ENCODE results near the gene COL5A1.

COL5A1 gene

DNA sequence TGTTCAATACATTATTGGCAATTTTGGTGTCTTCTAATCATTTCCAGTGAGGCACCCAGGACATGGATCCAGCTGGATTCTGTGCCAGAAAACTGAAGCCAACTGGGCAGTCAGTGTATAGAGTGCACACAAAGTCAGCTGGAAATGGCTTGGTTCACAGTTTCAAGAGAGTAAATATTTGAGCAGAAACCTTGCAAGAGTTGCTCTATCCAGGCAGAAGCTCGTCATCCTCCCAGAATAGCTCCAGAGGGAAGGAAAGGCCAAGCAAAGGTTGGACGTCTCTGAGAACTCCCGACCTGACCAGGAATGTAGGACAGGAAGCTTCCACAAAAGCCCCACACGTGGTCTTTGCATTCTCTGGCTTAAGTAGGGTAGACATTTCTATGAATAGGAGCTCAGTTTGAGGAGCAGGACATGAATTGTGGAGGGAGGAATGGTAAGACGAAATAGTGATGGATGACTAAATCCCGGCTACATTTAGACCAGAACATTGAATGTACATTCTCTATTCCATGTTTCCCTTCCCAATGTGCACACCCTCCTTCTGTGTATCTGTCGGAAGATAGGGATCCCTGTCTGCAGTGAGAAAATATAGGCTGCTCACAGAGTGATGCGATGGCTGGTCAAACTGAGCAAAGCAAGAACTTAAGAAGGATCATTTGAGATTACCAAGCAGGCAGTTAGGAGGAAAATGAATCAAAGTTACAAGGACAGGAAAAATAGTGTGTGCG is 166.3 kb downstream of the COL5A1 start:
- TF ChIP-seq ZNF274 (IDR thresholded peaks at IDR 0.05; ENCODE audit: low read depth, low read length), result no peak
- no peak overlapping the region for H3K4me3 ChIP-seq (ENCODE audit: low read length)

DNA sequence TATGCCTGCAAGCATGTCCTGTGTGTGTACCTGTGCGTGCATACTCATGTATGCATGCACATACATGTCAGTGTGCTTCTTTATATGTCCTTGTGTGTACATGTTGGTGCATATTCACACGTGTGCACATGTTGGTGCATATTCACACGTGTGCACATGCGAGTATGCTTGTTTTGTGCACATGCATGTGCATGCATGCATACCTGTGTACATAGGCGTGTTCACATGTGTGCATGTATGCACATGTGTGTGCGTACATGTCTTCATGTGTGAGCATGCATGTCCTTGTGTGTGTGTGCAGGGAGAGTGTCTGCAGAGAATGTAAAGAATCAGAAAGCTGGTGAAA is 166.8 kb downstream of the COL5A1 start:
- H3K4me3 ChIP-seq (ENCODE audit: low read length), result no peak overlapping the region
- no peak for TF ChIP-seq ZNF274 (IDR thresholded peaks at IDR 0.05; ENCODE audit: low read depth, low read length)

DNA sequence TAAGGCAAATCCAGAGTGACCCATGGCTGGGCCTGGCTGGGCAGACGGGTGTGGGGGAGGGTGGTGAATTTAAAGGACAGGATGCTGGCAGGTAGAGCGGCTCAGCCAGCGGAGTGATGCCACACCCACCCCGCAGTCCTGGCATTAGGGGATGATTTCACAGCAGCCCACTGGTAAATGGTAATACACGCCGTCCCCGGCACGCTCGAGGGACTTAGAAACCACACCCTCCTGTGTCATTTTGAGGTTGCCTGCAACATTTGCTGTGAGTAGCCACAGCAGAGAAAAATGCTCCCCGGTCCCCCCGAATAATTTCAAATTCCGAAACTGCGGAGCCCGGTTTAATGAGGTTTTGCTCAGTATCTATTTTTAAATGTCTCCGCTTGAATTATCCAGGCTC is 167.7 kb downstream of the COL5A1 start:
- no peak overlapping the region for H3K4me3 ChIP-seq (ENCODE audit: low read length)
- TF ChIP-seq ZNF274 (IDR thresholded peaks at IDR 0.05; ENCODE audit: low read depth, low read length), result no peak

GRCh38 chr9:134809826-134810225 is 168.2 kb downstream of the COL5A1 start:
- no peak for TF ChIP-seq ZNF274 (IDR thresholded peaks at IDR 0.05; ENCODE audit: low read depth, low read length)
- no peak overlapping the region for H3K4me3 ChIP-seq (ENCODE audit: low read length)

DNA sequence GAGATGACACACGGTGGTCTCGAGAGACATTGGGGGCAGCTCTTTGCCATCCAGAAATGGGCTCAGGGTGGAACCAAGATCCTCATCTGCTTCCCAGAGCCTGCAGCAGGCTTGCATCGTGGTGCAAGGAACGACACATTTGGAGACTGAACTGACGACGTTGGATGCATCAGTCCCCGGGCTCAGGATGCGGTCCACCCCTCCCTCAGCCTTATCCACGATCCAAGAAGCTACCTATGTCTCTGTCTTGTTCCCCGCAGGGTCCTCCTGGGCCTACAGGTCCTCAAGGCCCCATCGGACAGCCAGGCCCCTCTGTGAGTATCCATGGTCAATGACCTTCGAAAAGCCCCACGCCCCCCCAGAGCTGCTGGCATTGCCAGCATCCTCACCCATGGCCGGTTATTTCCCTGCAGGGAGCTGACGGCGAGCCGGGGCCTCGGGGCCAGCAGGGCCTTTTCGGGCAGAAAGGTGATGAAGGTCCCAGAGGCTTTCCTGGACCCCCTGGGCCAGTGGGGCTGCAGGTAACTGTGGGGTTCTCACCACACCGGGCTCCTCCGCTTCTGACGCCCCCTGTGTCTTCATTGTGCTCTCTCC is 169.6 kb downstream of the COL5A1 start:
- no peak overlapping the region for H3K4me3 ChIP-seq (ENCODE audit: low read length)
- no peak for TF ChIP-seq ZNF274 (IDR thresholded peaks at IDR 0.05; ENCODE audit: low read depth, low read length)

GRCh38 chr9:134811673-134812342 is 170.2 kb downstream of the COL5A1 start:
- no peak overlapping the region for H3K4me3 ChIP-seq (ENCODE audit: low read length)
- no peak for TF ChIP-seq ZNF274 (IDR thresholded peaks at IDR 0.05; ENCODE audit: low read depth, low read length)

- no peak overlapping the region for H3K4me3 ChIP-seq (ENCODE audit: low read length)
- no peak for TF ChIP-seq ZNF274 (IDR thresholded peaks at IDR 0.05; ENCODE audit: low read depth, low read length)
These were observed 170.7 kb downstream of the COL5A1 start for GRCh38 chr9:134812343-134812673.

DNA sequence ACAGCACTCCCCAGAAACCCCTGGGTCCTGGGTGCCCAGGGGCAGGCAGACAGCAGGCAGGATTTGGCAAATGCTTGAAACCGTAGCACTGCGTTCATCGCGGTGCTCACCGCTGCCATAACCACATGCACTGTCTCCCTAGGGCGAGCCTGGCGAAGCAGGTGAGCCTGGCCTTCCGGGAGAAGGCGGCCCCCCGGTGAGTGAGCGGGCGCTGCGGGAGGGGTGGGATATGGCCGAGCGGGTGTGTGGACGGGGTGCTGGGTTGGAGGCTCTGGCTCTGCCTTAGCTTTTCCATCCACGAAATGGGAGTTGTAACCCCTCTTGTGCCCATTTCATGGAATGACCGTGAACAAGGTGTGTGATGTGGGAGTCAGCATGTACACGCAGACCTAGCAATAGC is 172.2 kb downstream of the COL5A1 start:
- no peak for TF ChIP-seq ZNF274 (IDR thresholded peaks at IDR 0.05; ENCODE audit: low read depth, low read length)
- H3K4me3 ChIP-seq (ENCODE audit: low read length), result no peak overlapping the region

- no peak for TF ChIP-seq ZNF274 (IDR thresholded peaks at IDR 0.05; ENCODE audit: low read depth, low read length)
- no peak overlapping the region for H3K4me3 ChIP-seq (ENCODE audit: low read length)
These were observed 173.1 kb downstream of the COL5A1 start for GRCh38 chr9:134814598-134815215.

DNA sequence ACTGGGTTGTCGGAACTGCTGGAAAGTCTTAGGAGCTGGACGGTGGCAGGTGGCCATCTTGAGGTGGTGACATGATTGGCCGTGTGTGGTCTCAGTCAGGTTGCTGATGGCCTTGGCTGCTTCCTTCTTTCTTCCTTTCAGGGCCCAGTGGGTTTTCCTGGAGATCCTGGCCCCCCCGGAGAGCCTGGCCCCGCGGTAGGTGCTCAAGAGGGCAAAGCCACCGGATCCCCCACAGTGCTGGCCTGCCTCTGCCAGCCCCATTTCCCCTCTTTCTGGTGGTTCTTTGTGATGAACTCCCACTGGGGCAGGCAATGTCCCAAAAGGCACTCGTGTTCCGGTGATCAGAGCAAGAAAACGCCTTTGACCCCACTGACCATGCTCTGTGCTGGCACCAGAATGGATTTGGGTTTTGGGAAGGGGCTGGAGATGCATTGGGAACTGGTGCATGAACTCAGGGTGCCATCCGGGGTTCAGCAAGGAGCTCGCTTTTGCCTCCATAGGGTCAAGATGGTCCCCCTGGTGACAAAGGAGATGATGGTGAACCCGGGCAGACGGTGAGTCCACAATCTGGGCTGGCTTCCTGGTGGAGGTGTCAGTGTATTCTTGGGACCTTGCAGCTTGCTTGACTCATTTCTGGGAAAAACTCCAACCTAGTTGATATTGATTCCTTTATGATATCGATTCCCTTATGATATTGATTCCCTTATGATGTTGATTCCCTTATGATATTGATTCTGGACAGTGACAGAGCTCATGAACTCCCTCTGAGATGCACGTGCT is 174.0 kb downstream of the COL5A1 start:
- no peak for TF ChIP-seq ZNF274 (IDR thresholded peaks at IDR 0.05; ENCODE audit: low read depth, low read length)
- H3K4me3 ChIP-seq (ENCODE audit: low read length), result no peak overlapping the region

- TF ChIP-seq ZNF274 (IDR thresholded peaks at IDR 0.05; ENCODE audit: low read depth, low read length), result no peak
- no peak overlapping the region for H3K4me3 ChIP-seq (ENCODE audit: low read length)
These were observed 174.7 kb downstream of the COL5A1 start for GRCh38 chr9:134816264-134816663.

DNA sequence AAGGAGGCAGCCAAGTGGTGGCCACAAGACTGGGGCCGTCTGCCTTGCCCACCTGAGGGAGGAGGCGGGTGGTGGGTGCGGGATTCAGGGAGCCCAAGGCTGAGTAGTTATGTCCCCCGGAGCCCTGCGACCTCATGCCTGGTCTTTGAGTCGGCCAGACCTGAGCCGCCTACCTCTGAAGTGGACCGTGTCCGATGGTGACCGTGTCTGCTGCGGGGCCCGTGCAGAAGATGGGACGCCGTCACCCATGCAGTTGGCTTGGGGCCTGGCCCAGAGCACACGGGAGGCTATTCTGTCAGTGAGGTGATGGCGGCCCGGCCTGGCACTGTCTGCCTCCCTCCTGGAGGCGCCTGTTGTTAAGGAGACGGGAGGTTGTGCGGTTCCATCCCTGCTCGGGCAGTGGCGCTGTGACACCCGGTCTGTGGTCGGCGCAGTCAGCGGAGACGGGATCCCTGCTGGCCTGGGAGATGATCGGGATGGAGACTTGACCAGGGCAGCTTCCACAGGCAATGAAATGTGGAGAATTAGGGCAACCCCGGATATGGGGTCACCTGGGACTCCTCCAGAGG is 176.5 kb downstream of the COL5A1 start:
- H3K4me3 ChIP-seq (ENCODE audit: low read length), result no peak overlapping the region
- no peak for TF ChIP-seq ZNF274 (IDR thresholded peaks at IDR 0.05; ENCODE audit: low read depth, low read length)

GRCh38 chr9:134818591-134818990 is 177.0 kb downstream of the COL5A1 start:
- TF ChIP-seq ZNF274 (IDR thresholded peaks at IDR 0.05; ENCODE audit: low read depth, low read length), result no peak
- no peak overlapping the region for H3K4me3 ChIP-seq (ENCODE audit: low read length)

GRCh38 chr9:134820901-134821300 is 179.3 kb downstream of the COL5A1 start:
- no peak overlapping the region for H3K4me3 ChIP-seq (ENCODE audit: low read length)
- TF ChIP-seq ZNF274 (IDR thresholded peaks at IDR 0.05; ENCODE audit: low read depth, low read length), result no peak
